Stimulated activated CD4-positive, alpha-beta T cell treated with anti-CD3 and anti-CD28 coated beads, Interleukin-1b, Interleukin-23, amount 100 ng/mL, for 4 hours (primary cell): Measurements from ENCODE around the gene FAM174C.
A peak's percentile ranks its signal among the peaks of the same experiment; 100 is the strongest.

ENCODE experiments used
- DNase-seq, 2 donors: peaks; one replicate each; pipeline ENCODE4 v3.0.0-alpha.2; 2020; ENCODE audit warnings: low read depth in 2 of 2

Gene FAM174C

DNA sequence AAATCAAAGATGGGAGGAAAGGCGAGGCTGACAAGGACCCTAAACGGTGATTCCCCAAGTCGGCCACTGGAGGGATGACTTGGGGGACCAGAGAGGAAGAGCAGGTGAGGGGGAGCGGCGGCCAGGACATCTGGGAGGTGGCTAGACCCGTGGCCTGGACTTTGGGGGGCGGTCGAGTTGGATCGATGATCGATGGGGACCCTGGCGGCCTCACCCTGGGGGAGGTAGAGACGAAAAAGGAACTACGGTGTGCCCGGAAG, 13.9 kb upstream of the FAM174C start:
- no peak for DNase-seq

DNA sequence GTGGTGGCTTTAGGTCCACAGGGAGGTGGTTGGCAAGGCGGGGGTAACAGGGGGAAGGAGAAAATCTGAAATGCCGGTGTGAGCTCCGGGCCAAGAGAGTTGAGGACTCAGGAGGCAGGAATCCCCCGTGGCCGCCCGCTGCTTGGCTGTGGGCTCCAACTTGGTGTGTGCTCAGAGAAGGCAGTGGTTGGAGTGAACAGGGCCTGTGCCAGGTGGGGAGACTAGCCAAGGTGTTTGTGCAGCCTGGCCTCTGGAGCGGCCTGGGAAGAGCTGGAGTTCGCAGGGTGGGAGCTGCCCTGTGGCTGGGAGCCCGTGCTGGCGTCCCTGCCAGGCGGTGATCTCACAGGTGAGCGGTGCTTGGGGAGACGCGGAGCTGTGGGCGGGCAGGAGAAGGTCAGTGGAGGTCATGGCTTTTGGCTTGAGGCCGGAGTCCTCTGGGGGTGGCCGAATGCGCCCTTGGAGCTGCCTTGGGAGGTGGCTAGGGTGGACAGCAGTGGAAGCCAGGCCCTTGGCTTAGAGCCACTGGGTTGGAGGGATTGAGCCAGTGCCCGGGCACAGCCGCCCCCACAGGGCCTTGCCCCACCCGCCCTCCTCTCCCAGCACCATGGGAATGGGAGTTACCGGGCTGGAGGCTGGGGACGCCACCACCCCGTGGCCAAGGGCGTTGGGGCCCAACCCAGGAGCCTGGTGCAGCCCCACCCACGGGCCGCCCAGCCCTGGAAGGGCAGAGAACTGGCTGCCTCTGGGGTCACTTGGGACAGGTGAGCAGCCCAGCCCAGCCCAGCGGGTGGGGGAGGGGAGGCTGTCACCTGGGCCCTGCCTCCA, 13.3 kb upstream of the FAM174C start:
- DNase-seq, result no peak

DNA sequence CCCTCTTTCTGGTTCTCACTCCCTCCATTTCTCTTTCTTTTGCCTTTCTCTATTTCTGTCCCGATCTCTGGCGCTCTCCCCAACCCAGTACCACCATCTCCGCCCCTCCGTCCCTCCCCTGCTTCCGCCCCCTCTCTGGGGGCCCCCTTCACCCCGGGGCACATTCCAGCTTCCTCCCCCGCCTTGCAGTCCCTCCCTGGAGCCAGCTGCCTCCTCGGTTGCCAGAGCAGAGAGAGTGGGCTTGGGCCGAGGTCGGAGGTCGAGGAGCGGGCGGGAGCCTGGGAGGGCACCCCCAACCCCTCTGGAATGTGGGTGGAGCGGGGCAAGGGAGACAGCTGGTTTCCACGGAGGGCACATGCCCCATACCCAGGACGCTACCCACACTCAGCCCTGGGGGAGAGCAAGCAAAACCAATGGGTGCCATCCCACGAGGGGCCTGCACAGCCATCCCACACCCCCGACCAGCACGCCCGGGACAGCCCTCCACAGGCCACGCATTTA, 12.7 kb upstream of the FAM174C start:
- no peak for DNase-seq

DNA sequence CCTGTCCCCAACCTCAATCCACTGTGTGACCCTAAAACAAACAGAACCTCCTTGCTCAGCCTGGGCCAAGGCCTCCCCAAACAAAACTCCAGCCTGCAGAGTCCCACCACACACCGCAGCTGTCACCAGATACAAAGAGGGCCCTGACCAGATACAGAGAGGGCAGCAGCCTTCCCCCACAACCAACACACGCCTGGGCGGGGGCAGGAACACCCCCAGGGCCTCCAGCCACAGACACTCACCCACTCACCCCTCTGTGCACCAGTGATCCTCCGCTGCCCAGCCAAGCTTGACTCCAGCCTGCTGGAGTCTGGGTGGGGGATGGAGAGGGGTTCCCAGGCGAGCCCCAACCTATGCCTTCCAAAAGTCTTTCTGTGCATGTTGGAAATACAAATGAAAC, 12.1 kb upstream of the FAM174C start:
- no peak for DNase-seq

DNA sequence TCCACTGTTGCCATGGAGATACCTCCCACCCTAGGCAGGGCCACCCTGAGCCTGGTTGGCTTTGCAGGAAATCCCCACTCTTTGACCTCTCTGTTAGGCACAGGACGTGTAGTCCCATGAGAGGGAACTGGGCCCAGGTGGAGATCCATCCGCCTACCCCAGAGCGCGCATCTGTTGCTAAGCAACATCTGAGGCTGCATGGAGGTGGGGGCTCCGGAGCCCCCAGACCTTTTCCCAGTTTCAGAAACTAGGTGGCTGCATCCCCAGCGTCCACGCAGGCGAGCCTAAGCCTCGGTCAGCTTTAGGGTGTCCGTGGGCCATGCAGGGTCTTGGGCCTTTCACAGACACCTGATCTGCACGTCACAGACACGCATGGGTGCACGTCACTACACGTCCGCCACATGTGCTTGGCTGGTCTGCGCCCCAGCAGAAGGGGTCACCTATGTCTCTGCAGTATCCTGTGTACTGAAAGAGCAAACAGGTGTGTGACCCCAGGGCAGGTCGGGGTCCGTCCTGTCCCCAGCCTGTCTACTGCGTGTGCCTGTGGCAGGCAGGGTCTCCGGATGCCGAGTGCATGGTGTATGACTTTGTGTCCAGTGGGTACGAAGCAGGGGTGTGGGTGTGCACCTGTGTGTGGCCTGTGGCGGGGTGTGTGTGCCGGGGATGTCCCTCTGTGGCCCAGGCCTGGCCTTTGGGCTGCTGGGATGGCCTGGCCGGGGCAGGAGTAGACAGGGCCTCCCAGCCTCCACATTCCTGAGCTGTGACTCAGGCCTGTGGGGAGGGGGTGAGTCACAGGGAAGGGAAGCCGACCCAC, 10.3 kb upstream of the FAM174C start:
- no peak for DNase-seq

DNA sequence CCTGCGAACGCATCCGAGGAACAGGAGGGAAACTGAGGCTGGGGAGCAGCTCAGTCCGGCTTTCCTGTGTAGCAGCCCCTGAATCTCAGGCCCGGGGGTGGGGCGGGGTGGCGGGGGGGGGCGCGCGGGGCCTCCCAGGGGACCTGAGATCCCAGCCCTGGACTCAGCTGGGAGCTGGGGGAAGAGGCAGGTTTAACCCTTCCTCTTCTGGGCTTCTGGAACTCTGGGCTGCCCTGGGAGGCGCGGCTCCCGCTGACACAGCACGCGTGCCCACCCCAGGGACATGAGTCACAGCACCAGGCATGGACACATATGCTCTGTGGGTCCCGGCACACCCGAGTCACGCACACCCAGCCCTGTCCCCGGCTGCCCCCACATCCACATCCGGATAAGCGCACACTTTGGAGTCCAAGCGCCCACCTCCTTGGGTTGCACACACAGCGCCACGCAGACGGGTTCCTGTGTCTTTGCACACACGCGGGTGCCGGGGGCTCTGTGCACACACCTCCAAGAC, 9.7 kb upstream of the FAM174C start:
- no peak for DNase-seq

DNA sequence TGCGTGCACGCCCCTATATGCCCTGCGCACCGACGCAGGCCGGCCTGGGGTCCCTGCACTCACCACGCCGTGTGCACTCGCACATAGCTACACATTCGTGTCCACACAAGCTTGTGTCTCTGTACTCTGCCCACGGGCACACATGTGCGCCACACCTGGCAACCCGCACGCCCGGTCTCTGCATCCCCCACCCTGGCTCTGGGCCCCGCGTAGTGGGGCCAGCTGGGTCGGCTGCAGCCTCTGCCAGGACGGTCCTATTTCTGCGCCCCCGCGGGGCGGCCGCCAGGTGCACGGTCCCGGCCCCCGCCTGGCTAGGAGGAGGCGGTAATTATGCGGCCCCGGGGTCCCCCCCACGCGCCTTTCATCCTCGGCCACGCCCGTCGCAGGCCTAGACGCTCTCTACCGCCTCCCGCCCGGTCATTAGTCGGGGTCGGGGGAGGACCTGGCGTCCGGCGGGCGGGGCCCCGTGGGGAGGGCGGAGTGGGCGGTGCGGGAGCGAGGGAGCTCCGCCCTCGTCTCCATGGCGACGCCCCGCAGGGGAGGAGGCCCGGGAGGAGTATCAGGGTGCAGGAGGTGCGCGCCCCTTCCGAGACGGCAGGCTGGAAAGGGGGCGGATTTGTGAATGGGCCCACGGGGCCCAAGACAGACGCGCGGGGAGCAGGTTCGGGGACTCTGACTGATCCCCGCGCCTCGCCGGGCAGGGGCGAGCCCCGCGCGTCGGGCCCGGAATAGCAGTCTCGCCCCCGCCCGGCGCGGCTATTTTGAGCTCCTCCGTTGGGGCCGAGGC, 9.0 kb upstream of the FAM174C start:
- peak; percentile 74 to 75 for DNase-seq

DNA sequence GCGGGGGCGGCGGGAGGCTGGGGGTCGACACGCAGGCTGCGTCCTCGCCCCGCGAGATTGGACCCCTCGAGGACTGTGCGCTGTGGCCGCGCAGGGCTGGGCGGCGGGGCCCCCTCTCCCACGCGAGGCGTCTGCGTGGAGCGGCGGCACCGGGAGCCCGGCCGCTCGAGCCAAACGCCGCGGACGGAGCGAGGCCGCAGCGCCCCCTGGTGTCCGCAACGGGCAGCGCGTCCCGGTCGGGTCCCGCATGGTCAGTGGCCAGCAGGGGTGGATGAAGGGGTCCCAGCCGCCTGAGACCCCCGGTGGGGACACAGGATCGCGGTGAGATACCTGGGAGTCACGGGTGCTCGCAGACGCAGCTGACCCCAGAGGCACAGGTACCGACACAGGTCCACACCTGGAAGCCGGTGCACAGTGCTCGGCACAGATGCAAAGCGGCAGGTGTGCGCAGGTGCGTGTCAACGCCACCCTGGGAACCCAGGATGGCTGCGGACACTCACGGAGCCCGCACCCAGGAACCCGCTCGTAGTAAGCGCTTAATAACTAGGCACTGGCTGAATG, 8.3 kb upstream of the FAM174C start:
- DNase-seq, result peak in 1 of 2 donors; percentile 63

DNA sequence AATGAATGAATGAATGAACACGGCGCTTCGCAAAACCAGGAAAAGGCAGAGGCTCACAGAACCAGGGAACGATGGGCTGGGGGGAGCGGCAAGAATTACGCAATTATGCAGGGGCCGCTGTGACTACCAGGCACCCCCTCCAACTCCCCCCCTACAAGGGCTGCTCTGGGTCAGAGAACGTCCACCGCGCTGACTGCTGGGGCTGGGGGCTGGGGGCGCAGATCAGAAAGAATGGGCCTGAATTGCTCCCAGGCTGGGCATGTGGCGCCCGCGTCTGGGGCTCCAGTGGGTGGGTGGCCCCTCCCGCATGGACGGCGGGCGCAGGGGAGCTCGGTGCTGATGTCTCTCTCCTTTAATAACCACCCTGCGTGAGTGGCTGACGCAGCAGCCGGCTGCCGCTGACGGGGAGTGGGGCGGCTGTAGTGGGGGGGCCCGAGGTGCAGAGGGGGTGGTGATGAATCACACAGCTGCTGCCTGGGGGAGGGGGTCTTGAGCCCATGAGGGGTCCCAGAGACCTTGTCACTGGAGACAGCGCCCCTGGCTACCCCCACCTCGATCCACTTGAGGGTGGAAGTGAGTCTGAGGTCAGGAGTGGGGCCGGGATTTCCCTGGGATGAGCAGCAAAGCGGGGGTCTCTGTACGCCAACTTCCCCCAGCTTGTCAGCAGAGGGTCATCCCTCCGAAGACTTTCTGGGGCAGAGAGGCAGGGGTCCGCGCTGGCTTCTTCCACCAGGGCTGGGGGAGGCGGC, 7.7 kb upstream of the FAM174C start:
- DNase-seq, result no peak

DNA sequence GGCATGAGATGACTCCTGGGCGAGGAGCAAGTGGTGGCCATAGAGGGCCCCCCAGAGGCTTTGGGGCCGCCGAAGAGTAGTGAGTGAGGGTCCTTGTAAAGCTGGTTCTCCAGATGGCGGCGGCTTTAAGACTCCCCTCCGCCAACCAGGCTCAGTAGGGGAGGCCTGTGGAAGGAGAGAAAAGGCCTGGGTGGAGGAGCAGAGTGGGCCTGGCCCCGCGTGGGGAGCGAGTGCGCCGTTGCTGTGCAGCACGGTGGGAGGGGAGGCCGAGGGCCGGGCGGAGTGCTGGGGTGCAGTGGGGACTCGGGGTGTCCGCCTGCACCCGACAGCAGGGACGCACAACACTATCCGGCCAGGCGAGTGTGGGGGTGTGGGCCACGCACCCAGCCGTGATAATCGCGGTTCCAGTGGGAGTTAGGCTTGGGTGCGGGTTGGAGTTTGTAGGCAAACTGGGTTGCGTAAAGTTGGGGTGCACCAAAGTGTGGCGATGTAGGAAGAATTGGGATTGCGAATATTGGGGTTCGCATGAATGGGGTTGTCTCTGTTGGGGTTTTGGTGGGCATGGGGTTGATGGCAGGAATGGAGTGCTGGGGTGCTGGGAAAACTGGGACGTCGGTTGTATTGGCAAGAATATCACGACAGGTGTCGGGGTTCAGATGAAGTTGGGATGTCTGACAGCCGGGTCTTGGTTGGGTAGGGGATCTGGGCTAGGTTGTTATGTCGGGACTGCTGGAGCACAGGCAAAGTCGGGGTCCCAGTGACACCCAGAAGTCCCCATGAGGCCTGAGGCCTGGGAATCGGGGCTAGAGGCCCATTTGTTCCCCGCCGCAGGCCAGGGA, 6.9 kb upstream of the FAM174C start:
- DNase-seq, result no peak

DNA sequence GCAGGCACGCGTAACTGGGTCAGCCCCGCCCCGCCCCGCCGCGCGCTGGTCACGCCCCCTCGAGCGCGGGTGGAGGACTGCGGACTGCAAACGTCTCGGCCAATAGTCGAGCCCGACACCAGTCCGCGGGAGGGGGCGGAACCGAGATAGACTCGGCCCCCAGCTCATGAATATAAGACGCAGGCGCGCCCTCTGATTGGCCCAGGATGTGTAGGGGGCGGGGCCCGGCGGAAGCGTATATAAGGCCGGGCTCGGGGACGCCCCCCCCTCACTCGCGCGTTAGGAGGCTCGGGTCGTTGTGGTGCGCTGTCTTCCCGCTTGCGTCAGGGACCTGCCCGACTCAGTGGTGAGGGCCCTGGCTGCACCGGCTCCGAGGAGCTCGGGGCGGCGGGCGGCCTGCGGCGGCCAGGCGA, 6.3 kb upstream of the FAM174C start, which contains the start of gene CIRBP:
Gene CIRBP, plus strand, starts transcription at position 268 of the 413 bp plus-strand sequence. CDS start 1,602 bp downstream, outside the sequence.
- DNase-seq, result peak; percentile 99

DNA sequence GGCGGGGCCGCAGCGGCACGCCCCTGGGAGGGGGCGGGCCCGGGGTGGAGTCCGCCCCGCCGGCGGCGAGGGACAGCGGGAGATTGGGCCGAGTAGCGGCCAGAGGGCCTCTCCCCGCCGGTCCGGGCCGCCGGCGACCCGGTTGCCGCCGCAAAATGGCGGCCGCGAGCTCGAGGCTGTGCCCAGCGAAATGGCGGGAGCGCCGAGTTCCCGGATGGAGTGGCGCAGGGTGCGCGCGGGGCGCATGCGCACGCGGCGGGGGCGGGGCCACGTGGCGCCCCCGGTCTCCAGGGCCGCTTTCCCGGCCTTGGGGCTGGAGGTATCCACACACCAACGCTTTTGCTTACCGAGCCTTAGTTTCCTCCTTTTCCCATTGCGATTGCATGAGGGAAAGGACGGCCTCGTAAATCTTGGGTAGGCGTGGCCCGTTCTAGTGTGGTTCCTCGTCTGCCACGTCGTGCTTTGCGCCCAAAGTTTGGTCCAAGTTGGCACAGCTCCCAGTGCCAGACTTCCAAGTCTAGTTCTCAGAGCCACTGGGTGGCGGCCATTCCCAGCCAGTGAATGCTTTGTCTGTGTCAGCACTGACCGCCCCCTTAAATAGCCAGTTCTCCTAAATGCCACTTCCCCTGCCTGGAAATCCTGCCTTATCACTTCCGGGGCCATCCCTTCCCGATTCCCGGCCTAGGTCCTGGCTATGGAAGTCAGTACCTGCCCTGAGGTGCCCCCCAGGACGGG, 5.7 kb upstream of the FAM174C start:
- DNase-seq, result peak; percentile 79 to 83

DNA sequence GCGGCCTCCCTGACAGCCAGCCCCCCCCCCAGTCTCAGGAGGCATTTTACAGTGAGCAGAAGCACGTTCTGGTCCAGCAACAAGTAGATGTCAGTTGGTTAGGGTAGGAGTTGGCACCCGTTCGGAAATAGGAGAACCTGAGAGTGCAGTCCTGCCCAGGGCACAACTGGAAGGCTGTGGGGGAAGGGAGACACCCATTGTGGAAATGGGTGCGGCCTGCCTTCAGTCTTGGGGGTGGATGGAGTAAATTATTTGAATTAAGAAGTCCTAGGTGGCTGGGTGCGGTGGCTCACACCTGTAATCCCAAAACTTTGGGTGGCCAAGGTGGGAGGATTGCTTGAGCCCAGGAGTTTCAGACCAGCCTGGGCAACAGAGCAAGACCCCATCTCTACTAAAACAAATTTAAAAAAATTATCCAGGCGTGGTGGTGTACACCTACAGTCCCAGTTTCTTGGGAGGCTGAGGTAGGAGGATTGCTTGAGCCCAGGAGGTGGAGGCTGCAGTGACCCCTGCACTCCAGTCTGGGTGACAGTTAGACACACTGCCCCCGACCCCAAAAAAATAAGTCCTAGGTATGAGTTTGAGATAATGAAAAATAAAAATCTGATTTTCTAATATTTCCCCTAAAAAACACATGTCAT, 5.0 kb upstream of the FAM174C start:
- DNase-seq, result no peak

DNA sequence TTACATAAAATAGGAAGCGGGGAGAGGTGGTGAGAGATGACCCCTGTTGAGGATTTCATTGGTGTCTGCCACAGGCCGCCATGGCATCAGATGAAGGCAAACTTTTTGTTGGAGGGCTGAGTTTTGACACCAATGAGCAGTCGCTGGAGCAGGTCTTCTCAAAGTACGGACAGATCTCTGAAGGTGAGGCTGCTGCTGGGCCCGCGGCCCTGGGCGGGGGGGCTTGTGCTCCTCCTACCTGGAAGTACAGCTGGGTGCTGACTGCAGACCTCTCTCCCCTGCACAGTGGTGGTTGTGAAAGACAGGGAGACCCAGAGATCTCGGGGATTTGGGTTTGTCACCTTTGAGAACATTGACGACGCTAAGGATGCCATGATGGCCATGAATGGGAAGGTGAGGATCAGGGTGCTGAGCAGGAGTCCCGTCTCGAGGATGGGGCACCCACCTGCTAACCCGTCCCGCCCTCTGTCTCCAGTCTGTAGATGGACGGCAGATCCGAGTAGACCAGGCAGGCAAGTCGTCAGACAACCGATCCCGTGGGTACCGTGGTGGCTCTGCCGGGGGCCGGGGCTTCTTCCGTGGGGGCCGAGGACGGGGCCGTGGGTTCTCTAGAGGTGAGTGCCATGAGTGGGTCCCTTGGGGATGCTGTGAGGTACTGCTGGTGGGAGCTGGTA, 4.3 kb upstream of the FAM174C start:
- no peak for DNase-seq

DNA sequence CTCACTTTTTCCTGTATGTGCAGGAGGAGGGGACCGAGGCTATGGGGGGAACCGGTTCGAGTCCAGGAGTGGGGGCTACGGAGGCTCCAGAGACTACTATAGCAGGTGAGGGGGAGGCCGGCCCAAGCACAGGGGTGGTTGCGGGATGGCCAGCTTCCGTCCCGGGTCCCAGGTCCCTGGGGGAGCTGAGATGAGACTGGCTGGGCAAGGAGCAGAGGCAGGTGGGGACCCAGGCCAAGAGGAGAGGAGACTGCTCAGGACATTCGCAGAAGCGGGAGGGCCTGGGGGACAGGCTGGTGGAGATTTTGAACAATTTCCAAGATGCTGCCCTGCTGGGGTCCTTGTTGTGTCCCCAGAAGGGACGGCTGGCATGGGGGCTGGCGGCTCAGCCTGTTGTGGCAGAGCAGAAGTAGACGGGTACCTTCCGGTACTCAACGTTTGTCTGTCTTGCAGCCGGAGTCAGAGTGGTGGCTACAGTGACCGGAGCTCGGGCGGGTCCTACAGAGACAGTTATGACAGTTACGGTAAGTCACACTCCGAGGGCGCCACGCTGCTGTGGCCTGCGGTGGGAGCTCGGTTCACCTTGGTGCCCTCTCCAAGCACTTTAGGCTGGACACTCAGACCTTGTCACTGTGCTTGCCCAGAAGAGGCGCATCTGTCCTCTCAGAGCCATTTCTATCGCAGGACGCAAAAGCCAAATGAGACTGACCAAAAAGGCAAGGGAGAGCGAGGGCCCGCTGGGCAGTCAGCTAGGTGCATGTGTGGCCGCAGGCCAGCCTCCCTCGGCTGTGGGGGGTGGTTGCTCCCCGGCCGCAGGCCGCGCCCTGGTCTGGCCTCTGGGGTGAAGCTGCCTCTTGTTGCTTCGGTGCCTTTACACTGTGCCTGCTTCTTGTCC, 3.6 kb upstream of the FAM174C start:
- DNase-seq, result no peak

DNA sequence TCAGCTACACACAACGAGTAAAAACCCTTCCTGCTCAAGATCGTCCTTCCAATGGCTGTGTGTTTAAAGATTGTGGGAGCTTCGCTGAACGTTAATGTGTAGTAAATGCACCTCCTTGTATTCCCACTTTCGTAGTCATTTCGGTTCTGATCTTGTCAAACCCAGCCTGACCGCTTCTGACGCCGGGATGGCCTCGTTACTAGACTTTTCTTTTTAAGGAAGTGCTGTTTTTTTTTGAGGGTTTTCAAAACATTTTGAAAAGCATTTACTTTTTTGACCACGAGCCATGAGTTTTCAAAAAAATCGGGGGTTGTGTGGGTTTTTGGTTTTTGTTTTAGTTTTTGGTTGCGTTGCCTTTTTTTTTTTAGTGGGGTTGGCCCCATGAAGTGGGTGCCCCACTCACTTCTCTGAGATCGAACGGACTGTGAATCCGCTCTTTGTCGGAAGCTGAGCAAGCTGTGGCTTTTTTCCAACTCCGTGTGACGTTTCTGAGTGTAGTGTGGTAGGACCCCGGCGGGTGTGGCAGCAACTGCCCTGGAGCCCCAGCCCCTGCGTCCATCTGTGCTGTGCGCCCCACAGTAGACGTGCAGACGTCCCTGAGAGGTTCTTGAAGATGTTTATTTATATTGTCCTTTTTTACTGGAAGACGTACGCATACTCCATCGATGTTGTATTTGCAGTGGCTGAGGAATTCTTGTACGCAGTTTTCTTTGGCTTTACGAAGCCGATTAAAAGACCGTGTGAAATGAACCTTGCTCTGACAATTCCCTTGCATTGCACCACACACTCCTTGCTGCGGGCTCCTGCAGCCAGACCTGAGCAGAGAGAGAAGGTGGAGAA, 2.7 kb upstream of the FAM174C start:
- no peak for DNase-seq
